ENCODE data around the gene PMEPA1.

The PMEPA1 gene

DNA sequence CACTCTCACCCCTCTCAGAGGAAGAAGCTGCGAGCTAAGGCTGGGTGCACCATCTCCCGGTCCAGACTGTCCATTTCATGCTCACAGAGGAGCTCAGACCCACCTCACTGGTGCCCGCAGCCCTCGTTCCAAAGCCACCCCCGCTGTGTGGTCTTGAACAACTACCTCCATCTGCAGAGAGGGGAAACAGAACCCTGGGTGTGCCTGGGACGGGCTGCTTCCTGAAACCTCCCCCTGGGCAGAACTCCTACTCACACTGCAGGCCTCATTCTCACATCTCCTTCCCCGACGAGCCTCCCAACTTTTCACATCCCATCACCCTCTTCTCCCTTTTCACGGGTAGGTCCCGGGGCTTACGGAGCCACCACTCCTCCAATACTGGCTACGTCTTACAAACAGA lies 18.1 kb downstream of the PMEPA1 start:
- DNase-seq, result no peak

DNA sequence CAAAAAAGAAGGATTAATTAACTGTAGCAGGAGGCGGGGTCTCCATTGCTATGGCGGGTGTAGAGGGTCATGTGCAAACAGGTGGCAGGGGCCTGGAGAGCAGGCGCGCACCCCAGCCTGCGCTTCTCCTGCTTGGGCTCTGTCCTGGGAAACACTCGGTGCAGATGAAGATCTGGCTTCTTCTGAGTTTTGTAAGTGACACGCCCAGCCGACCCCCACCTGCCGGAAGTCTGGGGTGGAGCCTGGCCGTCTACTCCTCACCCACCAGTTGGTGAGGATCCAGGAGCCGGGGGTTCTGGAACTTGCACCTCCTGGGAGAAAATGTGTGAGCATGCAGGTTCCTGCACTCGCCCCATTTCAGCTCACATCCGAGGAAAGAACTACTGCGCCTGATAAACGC lies 19.3 kb downstream of the PMEPA1 start:
- no peak for DNase-seq

GRCh38 chr20:57689745-57690481 lies 19.9 kb downstream of the PMEPA1 start:
- no peak for DNase-seq

DNA sequence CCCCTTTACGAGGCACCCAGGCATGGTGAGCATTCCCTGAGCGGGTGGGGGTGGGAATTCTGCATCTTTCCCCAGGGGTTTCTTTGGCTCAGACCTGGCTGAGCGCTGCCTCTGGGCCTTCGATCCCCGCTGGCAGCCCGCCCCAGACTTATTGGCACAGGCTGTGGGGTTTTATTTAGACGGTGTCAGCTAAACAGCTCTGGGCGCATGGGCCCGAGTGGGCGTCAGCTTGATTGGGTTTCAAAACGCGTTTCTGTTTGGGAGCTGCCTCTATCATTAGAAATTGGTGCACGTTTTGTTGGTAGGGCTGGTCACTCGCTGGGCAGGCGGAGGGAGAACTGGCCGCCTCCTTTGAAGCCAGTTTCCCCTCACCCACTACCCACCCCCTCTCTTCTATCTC lies 21.0 kb downstream of the PMEPA1 start:
- no peak for DNase-seq

DNA sequence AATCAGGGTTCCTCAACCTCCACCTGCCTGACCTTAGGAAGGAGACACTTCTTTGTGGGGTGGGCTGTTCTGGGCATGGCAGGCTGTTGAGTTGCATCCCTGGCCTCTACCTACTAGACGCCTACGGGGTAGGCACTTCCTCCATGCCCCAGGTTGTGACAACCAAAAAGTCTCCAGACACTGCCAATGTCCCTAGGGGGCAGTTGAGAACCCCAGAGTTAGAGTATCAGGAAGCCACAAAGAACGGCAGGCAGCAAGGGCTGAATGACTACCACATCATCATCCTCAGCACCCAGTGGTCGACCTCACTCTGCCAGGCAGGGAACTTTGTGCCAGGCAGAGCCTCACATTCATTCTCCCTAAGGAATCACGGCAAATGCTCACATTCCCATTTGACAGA lies 21.5 kb downstream of the PMEPA1 start:
- DNase-seq, result no peak

- DNase-seq, result no peak
Observed at GRCh38 chr20:57686931-57687652, 22.7 kb downstream of the PMEPA1 start.

- DNase-seq, result no peak
Observed at GRCh38 chr20:57685146-57685758, 24.6 kb downstream of the PMEPA1 start.

- no peak for DNase-seq
Observed at GRCh38 chr20:57684808-57685140, 25.0 kb downstream of the PMEPA1 start.

GRCh38 chr20:57683881-57684807 lies 25.7 kb downstream of the PMEPA1 start:
- DNase-seq, result no peak

GRCh38 chr20:57683287-57683686 lies 26.5 kb downstream of the PMEPA1 start:
- DNase-seq, result no peak

- no peak for DNase-seq
Observed at GRCh38 chr20:57682184-57683101, 27.4 kb downstream of the PMEPA1 start.

DNA sequence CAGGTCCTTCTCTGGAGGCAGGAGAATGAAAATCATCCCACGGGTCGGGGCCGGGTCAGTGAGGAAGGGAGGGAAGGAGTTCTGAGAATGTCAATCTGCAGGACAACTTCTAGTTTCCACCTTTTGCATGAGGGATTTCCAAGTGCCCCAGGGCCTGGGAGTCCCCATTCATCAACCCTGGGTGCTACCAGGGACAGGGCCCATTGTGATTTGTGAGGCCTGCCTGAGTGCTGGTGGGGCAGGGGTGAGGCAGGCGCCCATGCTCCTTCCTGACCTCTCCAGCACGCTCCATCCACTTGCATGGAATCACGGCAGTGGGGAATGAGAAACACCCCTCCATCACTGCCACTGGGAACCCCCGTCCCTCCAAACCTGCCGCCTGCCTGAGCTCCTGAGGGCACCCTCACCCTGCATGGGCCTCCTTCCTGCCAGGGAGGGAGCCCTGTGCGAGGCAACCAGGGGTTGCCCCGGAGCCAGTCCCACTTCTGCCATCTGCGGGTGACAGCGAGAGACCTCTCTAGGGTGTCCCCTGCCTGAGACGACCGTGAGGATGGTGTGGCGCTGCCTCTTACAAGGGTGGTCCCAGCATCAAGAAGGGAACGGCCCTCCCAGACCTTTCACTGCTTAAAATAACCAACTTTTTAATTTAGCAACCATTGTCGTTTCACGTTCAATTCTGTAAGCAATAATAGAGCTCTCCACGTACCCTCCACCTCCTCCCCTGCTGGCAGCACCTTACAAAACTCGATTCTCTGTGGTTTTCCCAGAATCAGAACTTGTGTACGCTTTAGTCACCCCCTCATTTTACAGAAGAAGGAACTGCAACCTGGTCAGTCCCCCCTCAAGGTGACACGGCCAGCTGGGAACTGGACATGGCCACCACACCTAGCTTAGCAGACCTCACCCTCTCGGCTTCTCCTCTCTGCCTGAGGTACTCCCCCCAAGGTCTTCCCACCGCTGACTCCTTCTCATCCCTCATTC lies 28.6 kb downstream of the PMEPA1 start:
- DNase-seq, result no peak

- no peak for DNase-seq
Observed at GRCh38 chr20:57680131-57680716, 29.6 kb downstream of the PMEPA1 start.

- no peak for DNase-seq
Observed at GRCh38 chr20:57679113-57679512, 30.7 kb downstream of the PMEPA1 start.

DNA sequence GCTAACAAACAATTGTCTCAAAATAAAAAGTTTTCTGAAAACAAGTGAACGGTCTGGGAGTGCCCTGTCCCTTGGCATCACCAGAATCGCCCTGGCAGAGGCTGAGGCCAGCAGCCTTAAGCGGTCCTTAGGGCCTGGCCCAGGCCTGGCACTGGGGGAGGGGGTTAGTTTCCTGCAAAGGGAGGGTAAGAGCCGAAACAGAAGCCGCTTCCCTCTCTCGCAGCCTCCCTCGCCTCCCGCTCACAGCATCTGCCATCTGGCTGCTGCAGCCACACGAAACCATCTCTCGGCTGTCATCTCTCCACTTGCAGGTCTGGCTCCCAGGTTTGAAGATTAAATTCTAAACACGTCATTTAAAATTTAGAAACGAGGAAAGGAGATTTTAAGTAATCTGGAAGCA lies 31.5 kb downstream of the PMEPA1 start:
- DNase-seq, result peak; percentile 46

DNA sequence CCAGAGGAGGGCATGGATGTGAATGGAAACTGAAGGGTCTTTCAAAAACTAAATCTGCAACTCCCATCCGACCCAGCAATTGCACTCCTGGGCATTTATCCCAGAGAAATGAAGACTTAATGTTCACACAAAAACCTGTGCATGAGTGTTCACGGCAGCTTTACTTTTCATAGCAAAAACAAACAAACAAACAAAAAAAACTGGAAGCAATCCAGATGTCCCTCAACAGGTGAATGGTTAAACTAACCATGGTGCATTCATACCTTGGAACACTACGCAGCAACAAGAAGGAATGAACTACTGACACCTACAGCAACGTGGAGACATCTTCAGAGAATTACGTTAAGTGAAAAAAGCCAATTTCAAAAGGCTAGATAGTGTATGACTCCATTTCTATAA lies 32.2 kb downstream of the PMEPA1 start:
- no peak for DNase-seq

GRCh38 chr20:57676589-57677583 lies 32.9 kb downstream of the PMEPA1 start:
- DNase-seq, result no peak

DNA sequence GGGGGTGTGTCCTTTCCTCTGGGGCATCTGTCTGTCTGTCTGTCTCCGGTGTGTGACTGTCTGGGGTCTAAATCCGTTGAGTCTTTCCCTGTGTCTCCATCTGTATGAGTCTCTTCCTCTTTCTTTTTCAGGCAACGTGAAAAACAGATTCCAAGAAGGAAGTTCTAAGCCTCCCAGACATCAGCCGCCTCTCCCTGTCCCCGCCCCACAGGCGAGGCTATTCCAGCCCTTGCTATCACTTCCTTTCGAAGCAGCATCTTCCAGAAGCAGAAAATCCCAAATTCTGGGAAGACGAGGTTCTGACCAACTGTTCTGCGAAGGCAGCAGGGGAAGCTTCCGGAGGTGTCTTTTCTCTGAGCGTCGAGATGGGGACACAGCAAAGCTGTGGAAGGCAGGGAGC lies 34.0 kb downstream of the PMEPA1 start:
- no peak for DNase-seq

DNA sequence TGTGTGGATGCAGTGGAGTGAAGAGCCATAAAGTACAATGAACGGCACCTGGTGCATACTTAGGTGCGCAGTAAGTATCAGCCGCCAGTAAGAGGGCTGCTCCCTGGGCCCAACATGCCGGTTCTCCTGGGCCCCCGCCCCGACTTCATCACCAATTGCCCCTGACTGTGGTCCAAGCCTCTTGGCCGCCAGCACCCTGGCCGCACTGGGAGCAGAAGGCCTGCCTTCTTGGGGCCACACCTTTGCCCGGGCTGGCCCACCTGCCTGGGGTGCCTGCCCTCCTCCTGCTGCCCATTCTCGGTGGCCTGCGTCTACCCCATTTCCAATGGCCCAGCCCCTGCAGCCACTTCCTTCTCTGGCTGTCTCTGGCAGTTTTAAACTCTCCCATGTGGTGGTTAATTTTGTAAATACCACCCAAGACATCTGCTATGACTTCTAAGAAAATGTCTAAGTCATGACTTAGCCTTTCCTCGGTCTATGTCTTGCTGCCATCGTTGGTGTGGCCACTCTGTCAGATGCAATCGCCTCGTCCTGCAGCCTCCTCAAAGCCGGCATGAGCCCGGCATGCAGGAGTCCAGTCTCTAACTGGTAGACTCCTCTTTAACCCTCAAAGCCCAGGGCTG lies 36.8 kb downstream of the PMEPA1 start:
- no peak for DNase-seq

All from NCI-H1694 treated with DMSO at 0.1 percent for 48 hours (cell line).